HEK293 (cell line): ENCODE measurements around the gene OVOL2.

Source experiments
- REST ChIP-seq: fragments of 450-650 bp; formaldehyde crosslinking; IDR thresholded peaks from 2 replicates; pipeline ENCODE4 v1.5.1; 2016; ENCODE audit warnings: missing biosample characterization, missing genetic modification characterization
- ZFP37 ChIP-seq: fragments of 450-650 bp; formaldehyde crosslinking; IDR thresholded peaks from 2 replicates; pipeline ENCODE4 v1.5.1; 2016; ENCODE audit warnings: missing biosample characterization, missing genetic modification characterization
- ZNF366 ChIP-seq: fragments of 450-650 bp; formaldehyde crosslinking; conservative IDR thresholded peaks from 2 replicates; pipeline ENCODE4 v1.5.1; 2016; ENCODE audit warnings: missing biosample characterization, missing genetic modification characterization
- ZNF426 ChIP-seq: fragments of 450-650 bp; formaldehyde crosslinking; IDR thresholded peaks from 2 replicates; pipeline ENCODE4 v1.5.1; 2017; ENCODE audit warnings: missing biosample characterization, missing genetic modification characterization, mild to moderate bottlenecking, inconsistent platforms, moderate library complexity
- ZNF530 ChIP-seq: fragments of 450-650 bp; formaldehyde crosslinking; IDR thresholded peaks from 2 replicates; pipeline ENCODE4 v1.5.1; 2016; ENCODE audit warnings: low read depth, missing biosample characterization, missing genetic modification characterization
- ZNF560 ChIP-seq: fragments of 450-650 bp; formaldehyde crosslinking; IDR thresholded peaks from 2 replicates; pipeline ENCODE4 v1.5.1; 2017; ENCODE audit warnings: missing biosample characterization, missing genetic modification characterization, borderline replicate concordance

DNA sequence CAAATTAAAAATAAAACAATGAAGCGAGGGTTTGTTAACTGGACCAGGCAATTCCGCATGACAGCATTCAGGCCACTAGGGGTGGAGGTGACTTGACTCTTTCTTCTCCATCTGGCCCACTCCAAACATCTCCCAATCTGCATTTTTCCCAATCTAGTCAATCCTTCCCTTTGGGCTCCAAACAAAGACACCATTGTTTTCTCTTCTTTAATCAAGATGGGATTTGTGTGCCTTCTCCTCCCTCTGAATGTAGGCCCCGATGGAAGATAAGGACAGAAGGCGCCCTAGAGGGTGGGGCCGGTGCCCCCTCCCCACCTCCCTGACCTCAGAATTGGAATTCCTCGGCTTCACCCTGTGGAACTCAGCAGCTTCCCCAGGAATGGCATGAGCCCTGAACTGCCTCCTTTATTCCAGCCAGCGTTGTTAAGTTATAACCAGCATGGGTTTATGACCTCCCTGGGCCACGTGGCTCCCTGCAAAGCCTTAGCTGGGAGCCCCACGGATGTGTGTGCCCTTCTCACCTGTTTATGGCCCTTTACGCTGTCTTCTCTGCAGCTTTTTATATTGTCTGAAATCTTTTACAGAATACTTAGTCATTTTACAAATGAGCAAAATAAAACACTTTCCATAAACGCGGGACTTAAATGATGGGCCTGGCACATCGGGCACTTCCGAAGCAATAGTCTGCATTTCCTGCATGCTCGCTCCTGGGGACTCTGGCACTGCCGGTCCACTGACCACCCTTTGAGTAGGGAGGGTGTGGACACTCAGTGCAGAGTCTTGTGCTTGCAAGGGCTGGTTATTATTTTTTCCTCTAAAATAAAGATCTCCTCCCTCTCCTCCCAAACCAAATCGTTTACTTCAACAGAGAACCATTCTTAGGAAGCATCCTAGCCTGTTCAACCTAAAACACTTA, 24.5 kb downstream of the OVOL2 start:
- TF ChIP-seq ZNF560 (tag by site-specific recombination): no peak
- no peak for TF ChIP-seq ZFP37 (tag by site-specific recombination)
- no peak for TF ChIP-seq ZNF530
- no peak for TF ChIP-seq ZNF426 (tag by site-specific recombination)
- no peak for TF ChIP-seq REST (tag by site-specific recombination)
- TF ChIP-seq ZNF366: no peak
